ENCODE results near the gene MAP2K1.

DNA sequence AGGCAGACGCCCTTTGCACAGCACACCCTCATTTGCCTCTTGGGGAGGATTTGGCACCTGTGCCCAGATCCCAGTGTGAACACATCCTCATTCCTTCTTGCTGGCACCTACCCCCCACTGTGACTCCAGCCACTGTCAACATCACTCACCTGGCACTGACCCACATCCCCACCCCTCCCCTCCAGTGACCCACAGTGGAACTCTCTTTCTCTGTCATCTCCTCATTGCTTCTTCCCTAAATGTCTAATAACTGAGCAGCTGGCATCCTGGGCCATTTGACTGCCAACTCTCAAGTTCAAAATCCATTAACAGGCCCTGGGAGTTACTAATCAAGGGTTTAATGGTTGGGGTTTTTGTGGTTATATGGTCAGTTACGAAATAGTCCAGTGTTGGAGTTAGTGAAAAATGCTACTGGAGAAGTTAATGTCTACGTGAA lies 96.4 kb downstream of the MAP2K1 start:
- TF ChIP-seq, protein P1, sequence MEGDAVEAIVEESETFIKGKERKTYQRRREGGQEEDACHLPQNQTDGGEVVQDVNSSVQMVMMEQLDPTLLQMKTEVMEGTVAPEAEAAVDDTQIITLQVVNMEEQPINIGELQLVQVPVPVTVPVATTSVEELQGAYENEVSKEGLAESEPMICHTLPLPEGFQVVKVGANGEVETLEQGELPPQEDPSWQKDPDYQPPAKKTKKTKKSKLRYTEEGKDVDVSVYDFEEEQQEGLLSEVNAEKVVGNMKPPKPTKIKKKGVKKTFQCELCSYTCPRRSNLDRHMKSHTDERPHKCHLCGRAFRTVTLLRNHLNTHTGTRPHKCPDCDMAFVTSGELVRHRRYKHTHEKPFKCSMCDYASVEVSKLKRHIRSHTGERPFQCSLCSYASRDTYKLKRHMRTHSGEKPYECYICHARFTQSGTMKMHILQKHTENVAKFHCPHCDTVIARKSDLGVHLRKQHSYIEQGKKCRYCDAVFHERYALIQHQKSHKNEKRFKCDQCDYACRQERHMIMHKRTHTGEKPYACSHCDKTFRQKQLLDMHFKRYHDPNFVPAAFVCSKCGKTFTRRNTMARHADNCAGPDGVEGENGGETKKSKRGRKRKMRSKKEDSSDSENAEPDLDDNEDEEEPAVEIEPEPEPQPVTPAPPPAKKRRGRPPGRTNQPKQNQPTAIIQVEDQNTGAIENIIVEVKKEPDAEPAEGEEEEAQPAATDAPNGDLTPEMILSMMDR (IDR thresholded peaks at IDR 0.05 in 4 of 5, conservative IDR thresholded peaks at IDR 0.05 in 1 of 5) = no peak
- no peak for TF ChIP-seq POLR2A (IDR thresholded peaks at IDR 0.05)

Measured in gastrocnemius medialis (tissue), 4 donors.